Adipose tissue (tissue), 3 donors: ENCODE results near the gene PTPRN2. TPM values are rescaled to one million over a fixed set of nuclear protein-coding genes. Genes with fewer than 3 reads are reported as not detected.
"Not testable (repeated sequence)": the region's sequence is repeated elsewhere in the genome, so short reads cannot be mapped to it uniquely, and the experiment has no call there.

Experiments used
- H3K27ac ChIP-seq: one replicate; pipeline ENCODE4 v1.5.1; 2013; ENCODE audit warnings: low read depth, low read length
- WGBS, 3 donors: extraction: QIAGEN DNeasy Blood & Tissue Kit; methylation state at CpG; one replicate each; pipeline ENCODE4 v1.1.7; 2013; 5-methylcytosine and 5-hydroxymethylcytosine counted together
- polyA plus RNA-seq, 3 donors: library from polyadenylated mRNA; stranded (reverse); fragments of 200-250 nt; gene quantifications; one replicate each; pipeline ENCODE4 v1.2.3, GENCODE V29; 2013
- donor health status: healthy with polysubstance abuse.
- donor health status: Bipolar disorder and iron deficiency.
- donor health status: healthy.

PTPRN2 gene
- polyA plus RNA-seq, 3 donors, result 3.7 to 8.0 (median 7.3) TPM

GRCh38 chr7:158310924-158311666 is 276.5 kb downstream of the PTPRN2 start:
- no peak overlapping the region for H3K27ac ChIP-seq
- WGBS, 3 donors, result 81 to 85% (median 84%) methylated on average over 17 of the region's 17 CpGs

GRCh38 chr7:158309868-158310763 is 277.5 kb downstream of the PTPRN2 start:
- no peak overlapping the region for H3K27ac ChIP-seq
- WGBS, 3 donors, result 89 to 91% (median 90%) methylated on average over 26 to 28 of the region's 33 CpGs

DNA sequence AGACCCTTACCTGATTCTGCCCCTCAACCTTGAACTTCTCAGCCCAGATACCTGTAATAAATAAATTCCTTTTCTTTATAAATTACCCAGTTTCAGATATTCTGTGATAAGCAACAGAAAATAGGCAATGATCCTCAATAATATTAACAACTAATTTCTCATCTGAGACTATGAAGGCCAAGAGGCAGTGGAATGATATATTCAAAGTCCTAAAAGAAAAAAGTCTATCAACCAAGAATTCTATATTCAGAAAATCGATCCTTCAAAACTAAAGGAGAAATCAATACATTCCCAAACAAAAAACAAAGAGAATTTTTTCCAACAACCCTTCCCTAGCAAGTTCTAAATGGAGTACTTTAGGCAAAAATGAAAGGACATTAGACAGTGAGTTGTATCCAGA is 279.6 kb downstream of the PTPRN2 start:
- H3K27ac ChIP-seq, result no peak overlapping the region
- WGBS, 3 donors, result 61 to 71% (median 69%) methylated on average over 1 of the region's 1 CpG

DNA sequence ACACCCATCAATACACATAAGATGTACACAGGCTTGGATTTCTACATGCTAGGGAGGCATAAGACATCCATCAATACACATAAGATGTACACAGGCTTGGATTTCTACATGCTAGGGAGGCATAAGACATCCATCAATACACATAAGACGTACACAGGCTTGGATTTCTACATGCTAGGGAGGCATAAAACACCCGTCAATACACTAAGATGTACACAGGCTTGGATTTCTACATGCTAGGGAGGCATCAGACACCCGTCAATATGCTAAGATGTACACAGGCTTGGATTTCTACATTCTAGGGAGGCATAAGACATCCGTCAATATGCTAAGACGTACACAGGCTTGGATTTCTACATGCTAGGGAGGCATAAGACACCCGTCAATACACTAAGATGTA is 283.6 kb downstream of the PTPRN2 start:
- not testable (repeated sequence) for H3K27ac ChIP-seq
- 89 to 90% (median 90%) methylated on average over 6 of the region's 6 CpGs for WGBS, 3 donors

- no peak overlapping the region for H3K27ac ChIP-seq
- 71 to 86% (median 80%) methylated on average over 4 of the region's 4 CpGs for WGBS, 3 donors
These were observed 284.5 kb downstream of the PTPRN2 start for GRCh38 chr7:158303121-158303520.

DNA sequence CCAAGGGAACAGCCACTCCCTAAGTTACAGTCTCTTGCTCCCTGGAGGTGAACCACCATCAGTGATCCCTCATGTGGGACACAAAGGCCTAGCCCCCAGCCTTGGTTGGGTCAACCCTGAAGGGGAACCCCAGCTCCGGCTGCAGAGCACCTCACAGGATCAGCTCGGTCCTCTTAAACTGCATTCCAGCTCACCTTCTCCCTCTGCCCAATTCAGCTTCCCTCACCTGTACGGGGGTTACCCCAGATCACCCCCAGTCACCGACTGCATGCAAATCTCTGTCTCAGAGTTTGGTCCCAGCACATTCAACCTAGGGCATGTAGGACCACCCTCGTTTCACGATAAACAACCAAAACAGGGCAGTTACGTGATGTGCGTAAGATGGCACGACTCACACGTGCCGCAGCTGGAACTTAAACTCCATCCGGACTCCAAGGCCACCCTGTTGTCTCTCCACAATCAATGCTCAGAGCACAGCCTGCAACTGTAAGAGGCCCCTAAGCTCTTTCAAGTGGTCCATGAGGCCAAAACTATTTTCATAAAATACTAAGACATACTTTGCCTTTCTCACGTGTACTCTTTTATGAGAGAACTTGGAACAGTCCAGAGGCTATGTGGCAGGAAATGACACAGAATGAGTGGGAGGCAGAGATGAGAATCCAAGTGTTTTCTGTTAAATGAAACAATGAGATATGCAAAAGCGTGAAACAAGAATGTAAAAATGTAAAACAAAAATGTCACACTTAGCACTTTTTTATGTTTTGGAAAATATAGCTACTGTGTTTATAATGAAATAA is 285.2 kb downstream of the PTPRN2 start:
- no peak overlapping the region for H3K27ac ChIP-seq
- WGBS, 3 donors, result 84 to 88% (median 86%) methylated on average over 14 of the region's 14 CpGs

DNA sequence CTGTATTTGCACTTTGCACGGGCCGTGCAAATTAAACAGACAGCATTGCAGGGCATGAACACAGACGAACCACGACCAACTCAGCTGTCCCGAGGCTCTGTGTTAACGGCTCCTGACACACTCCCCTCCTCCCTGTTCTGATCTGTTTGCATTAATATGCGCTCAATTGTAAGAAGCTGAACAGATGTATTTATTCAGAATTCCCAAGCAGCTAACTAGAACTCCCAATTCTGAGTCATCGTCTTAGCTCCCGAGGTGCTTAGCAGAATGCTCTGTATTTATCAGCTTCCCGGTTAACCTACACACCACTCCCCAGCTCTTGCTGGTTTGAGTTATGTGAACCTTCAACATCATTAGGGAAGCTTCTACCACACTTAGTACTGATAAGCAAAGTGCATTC is 286.4 kb downstream of the PTPRN2 start:
- WGBS, 3 donors, result 65 to 81% (median 69%) methylated on average over 10 of the region's 10 CpGs

DNA sequence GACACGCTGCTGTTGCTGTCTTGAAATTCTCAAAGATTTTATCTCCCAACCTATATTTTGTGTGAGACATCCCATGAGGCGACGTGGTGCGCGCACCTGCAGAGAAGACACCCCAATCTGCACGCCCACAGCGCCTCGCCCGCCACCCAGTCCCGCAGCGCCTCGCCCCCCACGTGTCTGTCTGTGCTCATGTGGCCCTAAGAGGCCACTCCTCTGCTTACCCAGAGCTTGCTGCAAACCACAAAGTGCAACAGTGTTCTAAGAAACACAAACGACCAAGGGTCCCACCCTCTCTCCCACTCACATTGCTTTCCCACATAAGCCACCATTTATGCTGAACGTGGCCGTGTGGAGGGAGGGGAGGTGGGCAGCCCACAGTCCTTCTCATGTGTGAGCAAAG is 287.2 kb downstream of the PTPRN2 start:
- WGBS, 3 donors, result 88% methylated on average over 16 of the region's 16 CpGs
- H3K27ac ChIP-seq, result no peak overlapping the region

More for the DNA sequence above, 286.4 kb downstream of the PTPRN2 start:
- no peak overlapping the region for H3K27ac ChIP-seq

GRCh38 chr7:158299607-158300006 is 288.0 kb downstream of the PTPRN2 start:
- H3K27ac ChIP-seq, result no peak overlapping the region
- WGBS, 3 donors, result 64 to 71% (median 71%) methylated on average over 4 of the region's 4 CpGs

- H3K27ac ChIP-seq, result no peak overlapping the region
- 87 to 91% (median 88%) methylated on average over 7 of the region's 7 CpGs for WGBS, 3 donors
These were observed 290.9 kb downstream of the PTPRN2 start for GRCh38 chr7:158296798-158297104.

DNA sequence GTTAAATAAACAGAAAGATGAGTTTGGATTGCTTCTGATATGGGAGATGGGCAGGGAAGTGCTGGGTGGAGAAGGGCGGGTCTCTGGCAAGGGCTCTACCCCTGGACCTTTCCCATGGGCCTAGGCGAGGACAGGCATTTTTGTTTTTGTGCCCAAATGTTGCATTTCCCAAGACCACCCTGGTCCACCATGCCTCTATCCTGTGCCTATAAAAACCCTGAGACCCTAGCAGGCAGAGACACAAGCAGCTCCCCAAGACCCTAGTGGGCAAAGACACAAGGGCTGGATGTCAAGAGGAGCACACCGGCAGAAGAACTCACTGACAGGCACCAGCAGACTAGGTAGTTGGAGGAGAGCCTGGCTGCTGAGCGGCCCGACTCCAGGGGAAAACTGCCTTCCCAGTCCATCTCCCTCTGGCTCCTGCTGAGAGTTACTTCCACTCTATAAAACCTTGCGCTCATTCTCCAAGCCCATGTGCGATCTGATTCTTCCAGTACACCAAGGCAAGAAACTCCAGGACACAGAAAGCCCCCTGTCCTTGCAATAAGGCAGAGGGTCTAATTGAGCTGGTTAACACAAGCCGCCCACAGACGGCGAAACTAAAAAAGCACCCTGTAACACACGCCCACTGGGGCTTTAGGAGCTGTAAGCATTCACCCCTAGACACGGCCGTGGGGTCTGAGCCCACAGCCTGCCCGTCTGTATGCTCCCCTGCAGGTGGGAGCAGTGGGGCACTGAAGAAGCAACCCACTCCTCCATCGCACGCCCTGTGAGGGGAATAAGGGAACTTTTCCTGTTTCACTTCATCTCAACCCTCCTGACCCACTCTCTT is 291.4 kb downstream of the PTPRN2 start:
- H3K27ac ChIP-seq, result no peak overlapping the region
- WGBS, 3 donors, result 89 to 95% (median 95%) methylated on average over 16 of the region's 16 CpGs

DNA sequence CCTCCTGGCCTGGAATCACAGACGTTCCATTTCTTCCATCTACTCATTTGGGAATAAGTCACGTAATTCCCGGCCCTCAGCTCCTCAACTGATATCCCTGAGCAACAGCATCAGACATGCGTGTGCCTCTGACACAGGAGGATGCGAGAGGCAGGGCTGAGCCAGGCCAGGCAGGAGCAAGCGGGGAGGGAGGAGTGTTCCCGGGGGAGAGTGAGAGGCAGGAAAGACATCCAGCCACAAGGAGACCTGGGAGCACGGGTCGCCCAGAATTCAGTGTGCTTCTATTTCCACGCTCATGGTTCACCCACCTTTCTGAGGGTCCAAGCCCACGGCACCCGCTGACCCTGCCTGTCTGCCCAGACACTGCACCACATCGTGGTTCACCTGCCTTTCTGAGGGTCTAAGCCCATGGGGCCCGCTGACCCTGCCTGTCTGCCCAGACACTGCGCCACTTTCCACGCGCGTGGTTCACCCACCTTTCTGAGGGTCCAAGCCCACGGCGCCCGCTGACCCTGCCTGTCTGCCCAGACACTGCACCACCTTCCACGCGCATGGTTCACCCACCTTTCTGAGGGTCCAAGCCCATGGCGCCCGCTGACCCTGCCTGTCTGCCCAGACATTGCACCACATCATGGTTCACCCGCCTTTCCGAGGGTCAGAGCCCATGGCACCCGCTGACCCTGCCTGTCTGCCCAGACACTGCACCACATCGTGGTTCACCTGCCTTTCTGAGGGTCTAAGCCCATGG is 293.0 kb downstream of the PTPRN2 start:
- H3K27ac ChIP-seq, result not testable (repeated sequence)
- WGBS, 3 donors, result 93 to 96% (median 95%) methylated on average over 21 to 29 of the region's 29 CpGs

DNA sequence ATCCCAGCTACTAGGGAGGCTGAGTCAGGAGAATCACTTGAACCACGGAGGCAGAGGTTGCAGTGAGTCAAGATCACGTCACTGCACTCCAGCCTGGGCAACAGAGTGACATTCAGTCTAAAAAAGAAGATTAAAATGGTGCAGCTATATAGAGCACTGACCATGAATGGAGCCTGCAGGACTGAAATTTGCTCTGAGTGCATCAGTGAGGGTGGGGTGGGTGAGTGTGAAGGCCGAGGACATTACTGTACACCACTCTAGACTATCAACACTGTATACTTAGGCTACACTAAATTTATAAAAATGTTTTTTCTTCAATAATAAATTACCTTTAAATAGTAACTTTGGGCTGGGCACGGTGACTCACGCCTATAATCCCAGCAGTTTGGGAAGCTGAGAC is 294.7 kb downstream of the PTPRN2 start:
- H3K27ac ChIP-seq, result no peak overlapping the region
- 84 to 89% (median 86%) methylated on average over 5 of the region's 5 CpGs for WGBS, 3 donors

DNA sequence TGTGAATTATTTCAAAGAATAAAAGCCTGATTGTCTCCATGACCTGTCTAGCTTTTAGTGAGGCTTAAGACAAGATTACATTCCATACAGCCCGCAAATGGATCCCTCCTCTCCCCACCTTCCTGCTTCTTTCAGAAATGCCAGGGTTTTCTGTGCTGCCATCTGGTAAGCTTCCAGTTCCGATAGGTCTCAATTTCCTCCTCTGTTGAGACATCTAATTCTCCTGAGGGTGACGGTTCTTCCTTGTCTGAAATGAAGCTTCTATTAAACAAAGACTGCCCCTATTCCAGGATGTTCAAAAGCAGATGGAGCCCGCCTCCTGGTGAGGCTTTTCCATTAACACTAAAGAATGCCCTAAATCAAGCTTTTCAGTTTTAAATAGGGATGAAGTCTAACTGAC is 295.6 kb downstream of the PTPRN2 start:
- no peak overlapping the region for H3K27ac ChIP-seq
- 55 to 71% (median 63%) methylated on average over 4 of the region's 4 CpGs for WGBS, 3 donors

DNA sequence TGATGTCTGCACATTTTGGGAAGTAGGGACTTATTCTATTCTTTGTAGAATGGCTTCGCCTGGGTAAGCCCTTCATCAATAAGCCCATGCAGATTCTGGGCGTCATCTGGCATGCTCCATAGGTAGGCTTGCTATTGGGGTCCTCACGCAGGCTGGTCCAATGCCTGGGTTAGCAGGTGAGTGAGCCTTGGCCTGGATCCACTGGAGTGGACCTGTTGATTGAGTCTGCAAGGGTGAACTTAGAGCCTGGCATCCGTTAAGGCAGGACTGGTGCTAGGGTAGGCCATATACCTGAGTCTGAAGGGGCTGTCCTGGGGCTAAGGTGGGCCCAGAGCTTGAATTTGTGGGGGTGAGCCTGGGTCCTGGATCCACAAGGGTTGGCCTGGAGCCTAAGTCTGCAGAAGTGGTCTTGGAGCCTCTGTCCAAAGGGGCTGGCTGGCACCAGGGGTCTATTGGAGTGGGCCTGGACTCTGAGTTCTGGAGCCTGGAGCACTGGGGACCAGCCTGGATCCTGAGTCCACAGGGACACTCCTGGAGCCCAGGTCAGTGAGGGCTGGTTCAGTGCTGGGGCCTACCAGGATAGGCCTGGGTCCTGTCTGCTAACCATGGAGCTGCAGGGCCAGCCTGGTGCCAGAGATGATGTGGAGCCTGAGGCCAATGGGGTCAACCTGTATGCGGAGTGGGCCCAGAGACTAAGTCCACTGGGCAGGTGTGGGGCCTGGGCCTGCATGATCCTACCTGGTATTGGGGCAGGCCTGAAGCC is 297.7 kb downstream of the PTPRN2 start:
- H3K27ac ChIP-seq, result no peak overlapping the region
- WGBS, 3 donors, result 87 to 95% (median 92%) methylated on average over 5 of the region's 5 CpGs

DNA sequence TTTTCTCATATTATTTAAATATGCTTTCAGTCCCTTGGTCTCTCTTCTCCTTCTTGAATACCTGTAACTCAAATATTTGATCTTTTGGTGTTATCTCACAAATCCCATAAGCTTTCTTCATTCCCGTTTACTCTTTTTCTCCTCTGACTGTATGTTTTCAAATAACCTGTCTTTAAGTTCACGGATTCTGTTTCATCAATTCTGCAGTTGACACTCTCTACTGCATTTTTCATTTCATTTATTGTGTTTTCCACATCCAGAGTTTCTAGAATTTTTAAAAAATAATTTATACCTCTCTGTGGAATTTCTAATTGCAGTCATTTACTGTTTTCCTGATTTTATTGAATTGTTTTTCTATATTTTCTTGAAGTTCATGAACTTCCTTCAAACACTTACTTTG is 298.4 kb downstream of the PTPRN2 start:
- 93 to 100% (median 94%) methylated on average over 2 of the region's 2 CpGs for whole genome bisulfite sequencing, 3 donors
- H3K27ac ChIP-seq, result no peak overlapping the region

- H3K27ac ChIP-seq, result no peak overlapping the region
- 64 to 95% (median 65%) methylated on average over 2 of the region's 2 CpGs for WGBS, 3 donors
These were observed 301.4 kb downstream of the PTPRN2 start for GRCh38 chr7:158286210-158286609.
